NCI-H187 (cell line): ENCODE results near the gene DLL3.

Source experiments
- DNase-seq, 2 experiments: peaks; one replicate each; lab custom pipeline; 2025; lab: John Stamatoyannopoulos, UW

The DLL3 gene

GRCh38 chr19:39555883-39556282 is 57.1 kb downstream of the DLL3 start:
- DNase-seq, result no peak
